GM18498 (cell line): ENCODE measurements around the gene JHY.

Experiments used
- ATAC-seq: cut with Tn5 transposase; IDR thresholded peaks from one replicate; pipeline ENCODE4 v1.9.1; 2021; ENCODE audit warnings: mild to moderate bottlenecking, moderate library complexity; ENCODE audit not compliant: unreplicated experiment

Gene JHY

DNA sequence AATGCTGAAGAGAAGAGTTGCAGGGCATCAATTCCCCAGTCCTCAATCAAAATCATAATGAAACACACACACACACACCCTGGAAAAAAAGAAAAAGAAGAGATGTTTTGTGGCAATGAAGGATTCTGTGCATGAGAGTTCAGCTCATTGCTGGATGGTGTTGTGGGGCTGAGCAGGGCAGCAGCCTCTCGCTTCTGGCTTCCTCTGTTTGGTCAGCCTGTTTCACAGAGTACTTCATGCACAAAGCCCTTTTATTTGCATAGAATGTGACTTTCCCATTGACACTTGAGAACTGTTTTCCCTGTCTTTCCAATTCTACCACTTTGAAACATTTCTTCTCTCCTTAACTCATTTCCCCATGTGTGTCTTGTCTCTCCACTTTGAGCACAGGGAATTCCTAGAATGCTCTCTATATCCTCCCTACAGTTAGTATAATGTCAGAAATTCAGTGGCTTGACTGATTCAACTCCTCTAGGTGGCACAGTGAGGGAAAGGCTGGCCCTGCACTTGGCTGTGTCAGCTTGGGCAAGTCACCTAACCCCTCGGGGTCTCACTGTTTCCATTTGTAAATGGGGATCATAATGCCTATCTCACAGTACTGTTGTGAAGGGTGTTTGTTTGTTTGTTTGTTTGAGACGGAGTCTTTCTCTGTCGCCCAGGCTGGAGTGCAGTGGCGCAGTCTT, 124.4 kb downstream of the JHY start:
- no peak for ATAC-seq
